DLD1 (cell line): ENCODE data around the gene TIGD6.
"Not testable (repeated sequence)": the region's sequence is repeated elsewhere in the genome, so short reads cannot be mapped to it uniquely, and the experiment has no call there.

Source experiments
- in situ Hi-C: cut with HindIII; loops from 2 replicates; pipeline ENCODE4 v1.10.0; 2017; ENCODE audit warnings: low sequenced_read_pairs

Gene TIGD6

DNA sequence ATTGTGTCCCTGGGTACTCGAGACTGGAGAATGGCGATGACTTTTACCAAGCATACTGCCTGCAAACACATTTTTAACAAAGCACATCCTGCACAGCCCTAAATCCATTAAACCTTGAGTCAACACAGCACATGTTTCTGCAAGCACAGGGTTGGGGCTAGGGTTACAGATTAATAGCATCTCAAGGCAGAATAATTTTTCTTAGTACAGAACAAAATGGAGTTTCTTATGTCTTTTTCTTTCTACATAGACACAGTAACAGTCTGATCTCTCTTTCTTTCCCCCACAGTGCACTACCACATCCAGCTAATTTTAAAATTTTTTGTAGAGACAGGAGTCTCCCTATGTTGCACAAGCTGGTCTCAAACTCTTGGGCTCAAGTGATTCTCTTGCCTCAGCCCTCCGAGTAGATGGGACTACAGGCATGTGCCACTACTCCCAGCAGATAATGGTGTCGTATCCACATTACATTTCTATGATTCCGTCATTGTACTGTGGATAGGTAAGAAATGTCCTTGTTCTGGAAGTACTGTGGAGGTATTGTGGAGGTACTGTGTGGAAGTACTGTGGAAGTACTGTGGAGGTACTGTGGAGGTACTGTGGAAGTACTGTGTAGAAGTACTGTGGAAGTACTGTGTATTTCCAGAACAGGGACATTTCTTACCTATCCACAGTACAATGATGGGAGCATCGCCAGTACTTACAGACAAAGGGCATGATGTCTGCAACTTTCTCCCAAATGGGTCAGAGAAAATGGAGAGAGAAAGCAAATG is 57.1 kb downstream of the TIGD6 start:
- in situ Hi-C loops: not testable (repeated sequence)
